ENCODE results near the gene SH3D19.
"Not testable (repeated sequence)": the region's sequence is repeated elsewhere in the genome, so short reads cannot be mapped to it uniquely, and the experiment has no call there.

The SH3D19 gene

GRCh38 chr4:151143811-151144210 lies 181.6 kb downstream of the SH3D19 start:
- DNase-seq: no peak

- DNase-seq: no peak
These were observed 182.2 kb downstream of the SH3D19 start for GRCh38 chr4:151143162-151143561.

GRCh38 chr4:151142758-151143157 lies 182.6 kb downstream of the SH3D19 start:
- no peak for DNase-seq

GRCh38 chr4:151139814-151140213 lies 185.6 kb downstream of the SH3D19 start:
- no peak for DNase-seq

GRCh38 chr4:151136048-151136447 lies 189.4 kb downstream of the SH3D19 start:
- DNase-seq: not testable (repeated sequence)

- DNase-seq: no peak
These were observed 192.1 kb downstream of the SH3D19 start for GRCh38 chr4:151133311-151133710.

GRCh38 chr4:151129796-151130195 lies 195.6 kb downstream of the SH3D19 start:
- DNase-seq: no peak

GRCh38 chr4:151117371-151117962 lies 207.9 kb downstream of the SH3D19 start:
- peak; percentile 36 for DNase-seq

- no peak for DNase-seq
These were observed 210.4 kb downstream of the SH3D19 start for GRCh38 chr4:151114986-151115385.

GRCh38 chr4:151114338-151114737 lies 211.1 kb downstream of the SH3D19 start:
- no peak for DNase-seq

- no peak for DNase-seq
These were observed 215.2 kb downstream of the SH3D19 start for GRCh38 chr4:151110236-151110635.

GRCh38 chr4:151107063-151107462 lies 218.3 kb downstream of the SH3D19 start:
- no peak for DNase-seq

GRCh38 chr4:151105454-151106032 lies 219.9 kb downstream of the SH3D19 start:
- no peak for DNase-seq

GRCh38 chr4:151104621-151105020 lies 220.8 kb downstream of the SH3D19 start:
- no peak for DNase-seq

GRCh38 chr4:151103758-151104157 lies 221.6 kb downstream of the SH3D19 start:
- no peak for DNase-seq

GRCh38 chr4:151100531-151100930 lies 224.9 kb downstream of the SH3D19 start:
- no peak for DNase-seq

- peak; percentile 6 for DNase-seq
These were observed 225.4 kb downstream of the SH3D19 start for GRCh38 chr4:151099976-151100417.

GRCh38 chr4:151099229-151099975 lies 226.0 kb downstream of the SH3D19 start, which contains the start of gene RPS3A:
Gene RPS3A (plus strand): TSS chr4:151099628. CDS start chr4:151099653, 25 bp downstream.
- DNase-seq: peak; percentile 96

- no peak for DNase-seq
These were observed 226.5 kb downstream of the SH3D19 start for GRCh38 chr4:151098979-151099228.

- no peak for DNase-seq
These were observed 227.6 kb downstream of the SH3D19 start for GRCh38 chr4:151097759-151098158.

- no peak for DNase-seq
These were observed 230.3 kb downstream of the SH3D19 start for GRCh38 chr4:151095142-151095541.

- no peak for DNase-seq
These were observed 231.1 kb downstream of the SH3D19 start for GRCh38 chr4:151094290-151094751.

- DNase-seq: no peak
These were observed 232.2 kb downstream of the SH3D19 start for GRCh38 chr4:151093203-151093602.

GRCh38 chr4:151092488-151092887 lies 232.9 kb downstream of the SH3D19 start:
- no peak for DNase-seq

Measured in inflammatory macrophage treated with lipopolysaccharide for 4 hours (primary cell).